DLD1 (cell line): ENCODE results near the gene IRF1.
"Not testable (repeated sequence)": the region's sequence is repeated elsewhere in the genome, so short reads cannot be mapped to it uniquely, and the experiment has no call there.

Source experiments
- in situ Hi-C: cut with HindIII; loops from 2 replicates; pipeline ENCODE4 v1.10.0; 2017; ENCODE audit warnings: low sequenced_read_pairs

IRF1 gene

GRCh38 chr5:132445930-132446329 lies 44.6 kb downstream of the IRF1 start:
- in situ Hi-C loops: no loop called here

- in situ Hi-C loops: no loop called here
These were observed 45.0 kb downstream of the IRF1 start for GRCh38 chr5:132445640-132445923.

- in situ Hi-C loops: no loop called here
These were observed 45.5 kb downstream of the IRF1 start for GRCh38 chr5:132444841-132445639.

- in situ Hi-C loops: no loop called here
These were observed 46.5 kb downstream of the IRF1 start for GRCh38 chr5:132444061-132444460.

- in situ Hi-C loops: no loop called here
These were observed 51.0 kb downstream of the IRF1 start for GRCh38 chr5:132439521-132440089.

- in situ Hi-C loops: no loop called here
These were observed 51.7 kb downstream of the IRF1 start for GRCh38 chr5:132438917-132439316.

GRCh38 chr5:132438267-132438645 lies 52.3 kb downstream of the IRF1 start:
- in situ Hi-C loops: not testable (repeated sequence)

- in situ Hi-C loops: no loop called here
These were observed 52.8 kb downstream of the IRF1 start for GRCh38 chr5:132437604-132438266.

GRCh38 chr5:132436936-132437335 lies 53.6 kb downstream of the IRF1 start:
- in situ Hi-C loops: no loop called here

- in situ Hi-C loops: no loop called here
These were observed 54.7 kb downstream of the IRF1 start for GRCh38 chr5:132435886-132436285.

GRCh38 chr5:132435447-132435846 lies 55.1 kb downstream of the IRF1 start:
- in situ Hi-C loops: no loop called here

GRCh38 chr5:132434416-132435286 lies 55.9 kb downstream of the IRF1 start:
- in situ Hi-C loops: no loop called here

GRCh38 chr5:132433141-132433540 lies 57.4 kb downstream of the IRF1 start:
- in situ Hi-C loops: no loop called here

GRCh38 chr5:132431632-132432031 lies 58.9 kb downstream of the IRF1 start:
- in situ Hi-C loops: no loop called here
